ENCODE measurements around the gene SLC24A3. TPM values are rescaled to one million over a fixed set of nuclear protein-coding genes. Genes with fewer than 3 reads are reported as not detected.

Gene SLC24A3
- total and polyA plus RNA-seq, 2 experiments from 2014 or later, result not detected

GRCh38 chr20:19322061-19322985 lies 109.9 kb downstream of the SLC24A3 start:
- H3K4me1 ChIP-seq (ENCODE audit: insufficient read depth), result no peaks in the 10 kb centered on the region
- 67 to 74% methylated on average over 12 of the region's 12 CpGs for WGBS, 2 experiments (ENCODE audit: low coverage in 1 of 2, low lambda C conversion rate in 2 of 2, missing lambda C conversion rate in 2 of 2)
- no peak for DNase-seq
- in situ Hi-C loops (cut with MboI), result no loop called here
- no peak overlapping the region for H3K4me2 ChIP-seq (ENCODE audit: unreplicated experiment)
- H3K27me3 ChIP-seq (replicated peaks; ENCODE audit: insufficient read depth), result no peaks in the 10 kb centered on the region
- no peak overlapping the region for H2AFZ ChIP-seq
- H3K27ac ChIP-seq, result no peak overlapping the region
- no peaks in the 10 kb centered on the region for H3K79me2 ChIP-seq (ENCODE audit: insufficient read depth)
- no peaks in the 10 kb centered on the region for H3K36me3 ChIP-seq (ENCODE audit: low read depth)
- H3K9me2 ChIP-seq (ENCODE audit: insufficient read depth), result no peaks in the 10 kb centered on the region
- H3K9me3 ChIP-seq (ENCODE audit: low read depth), result no peaks in the 10 kb centered on the region
- TF ChIP-seq EZH2 (IDR thresholded peaks at IDR 0.05; ENCODE audit: insufficient read depth, poor library complexity, severe bottlenecking), result no peak
- TF ChIP-seq EZH2phosphoT487 (IDR thresholded peaks at IDR 0.05; ENCODE audit: insufficient read depth, low read depth), result no peak
- no peak overlapping the region for H3K4me3 ChIP-seq
- H4K20me1 ChIP-seq (ENCODE audit: insufficient read depth), result no peaks in the 10 kb centered on the region
- no peaks in the 10 kb centered on the region for H3F3A ChIP-seq (ENCODE audit: insufficient read depth)
- H3K9ac ChIP-seq, result no peak overlapping the region

DNA sequence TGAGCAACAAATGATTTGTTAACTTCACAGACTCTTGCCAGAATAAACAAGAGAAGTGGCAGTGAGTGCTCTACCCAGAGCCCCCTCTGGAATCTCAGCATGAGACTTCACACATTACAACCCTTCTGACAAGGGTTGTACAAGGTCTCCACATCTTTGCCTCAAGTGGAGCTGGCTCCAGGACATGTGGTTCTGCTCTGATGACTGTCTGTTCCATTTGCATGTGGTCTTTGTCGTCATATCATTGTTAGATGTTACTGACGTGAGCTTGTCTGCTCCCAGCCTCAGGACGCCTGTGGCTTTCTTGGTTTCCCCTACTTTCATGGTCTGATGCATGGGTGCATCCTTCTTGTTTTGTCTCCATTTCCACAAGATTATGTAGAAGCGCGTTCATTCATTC lies 115.0 kb downstream of the SLC24A3 start:
- Histone ChIP-seq H3K4me2 (ENCODE audit: unreplicated experiment) (no peak overlapping the region), H3K4me1 (ENCODE audit: insufficient read depth) (no peaks in the 10 kb centered on the region), H3K36me3 (ENCODE audit: low read depth) (no peaks in the 10 kb centered on the region), H3F3A (ENCODE audit: insufficient read depth) (no peaks in the 10 kb centered on the region), H3K27me3 (replicated peaks; ENCODE audit: insufficient read depth) (no peaks in the 10 kb centered on the region), H3K79me2 (ENCODE audit: insufficient read depth) (no peaks in the 10 kb centered on the region), H3K27ac (no peak overlapping the region), H2AFZ (no peak overlapping the region), H3K4me3 (no peak overlapping the region), H3K9me3 (ENCODE audit: low read depth) (no peaks in the 10 kb centered on the region), H3K9ac (no peak overlapping the region), H4K20me1 (ENCODE audit: insufficient read depth) (no peaks in the 10 kb centered on the region), H3K9me2 (ENCODE audit: insufficient read depth) (no peaks in the 10 kb centered on the region)
- WGBS, 2 experiments (ENCODE audit: low coverage in 1 of 2, low lambda C conversion rate in 2 of 2, missing lambda C conversion rate in 2 of 2), result 54 to 64% methylated on average over 5 of the region's 5 CpGs
- DNase-seq, result no peak
- in situ Hi-C loops (cut with MboI), result no loop called here
- TF ChIP-seq EZH2phosphoT487 (IDR thresholded peaks at IDR 0.05; ENCODE audit: insufficient read depth, low read depth) (no peak), EZH2 (IDR thresholded peaks at IDR 0.05; ENCODE audit: insufficient read depth, poor library complexity, severe bottlenecking) (no peak)

DNA sequence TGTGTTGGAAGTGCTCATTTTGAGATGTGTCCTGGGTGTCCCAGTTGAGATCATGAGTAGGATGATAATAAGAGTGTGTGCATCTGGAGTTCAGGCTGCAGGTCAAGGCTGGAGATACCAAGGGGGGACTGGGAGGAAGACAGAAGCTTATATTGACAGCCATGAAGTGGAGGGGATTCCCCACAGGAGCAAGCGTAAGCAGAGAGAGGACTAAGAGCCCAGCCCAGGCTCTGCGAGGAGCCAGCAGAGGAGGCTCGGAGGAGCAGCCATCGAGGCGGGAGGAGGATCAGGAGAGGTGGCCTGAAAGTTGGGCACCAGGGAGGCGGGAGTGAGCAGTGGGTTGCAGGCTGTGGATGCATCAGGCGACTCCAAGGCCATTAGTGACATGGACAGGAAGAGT lies 116.2 kb downstream of the SLC24A3 start:
- H3K27ac ChIP-seq, result no peak overlapping the region
- no peak overlapping the region for H2AFZ ChIP-seq
- no peaks in the 10 kb centered on the region for H3K79me2 ChIP-seq (ENCODE audit: insufficient read depth)
- no peak overlapping the region for H3K9ac ChIP-seq
- no peaks in the 10 kb centered on the region for H3K27me3 ChIP-seq (replicated peaks; ENCODE audit: insufficient read depth)
- no peaks in the 10 kb centered on the region for H3F3A ChIP-seq (ENCODE audit: insufficient read depth)
- H3K9me3 ChIP-seq (ENCODE audit: low read depth), result no peaks in the 10 kb centered on the region
- H3K36me3 ChIP-seq (ENCODE audit: low read depth), result no peaks in the 10 kb centered on the region
- WGBS, 2 experiments (ENCODE audit: low coverage in 1 of 2, low lambda C conversion rate in 2 of 2, missing lambda C conversion rate in 2 of 2), result 52 to 55% methylated on average over 7 of the region's 7 CpGs
- no peaks in the 10 kb centered on the region for H4K20me1 ChIP-seq (ENCODE audit: insufficient read depth)
- TF ChIP-seq EZH2phosphoT487 (IDR thresholded peaks at IDR 0.05; ENCODE audit: insufficient read depth, low read depth), result no peak
- H3K9me2 ChIP-seq (ENCODE audit: insufficient read depth), result no peaks in the 10 kb centered on the region
- DNase-seq, result no peak
- no peak overlapping the region for H3K4me2 ChIP-seq (ENCODE audit: unreplicated experiment)
- in situ Hi-C loops (cut with MboI), result no loop called here
- no peak overlapping the region for H3K4me3 ChIP-seq
- no peaks in the 10 kb centered on the region for H3K4me1 ChIP-seq (ENCODE audit: insufficient read depth)

- DNase-seq, result no peak
- Histone ChIP-seq H3K9ac (no peak overlapping the region), H3K27ac (no peak overlapping the region), H3K9me3 (ENCODE audit: low read depth) (no peaks in the 10 kb centered on the region), H2AFZ (no peak overlapping the region), H3K79me2 (ENCODE audit: insufficient read depth) (no peaks in the 10 kb centered on the region), H4K20me1 (ENCODE audit: insufficient read depth) (no peaks in the 10 kb centered on the region), H3K27me3 (replicated peaks; ENCODE audit: insufficient read depth) (no peaks in the 10 kb centered on the region), H3K4me1 (ENCODE audit: insufficient read depth) (no peaks in the 10 kb centered on the region), H3K36me3 (ENCODE audit: low read depth) (no peaks in the 10 kb centered on the region), H3F3A (ENCODE audit: insufficient read depth) (no peaks in the 10 kb centered on the region), H3K9me2 (ENCODE audit: insufficient read depth) (no peaks in the 10 kb centered on the region), H3K4me3 (no peak overlapping the region), H3K4me2 (ENCODE audit: unreplicated experiment) (no peak overlapping the region)
- in situ Hi-C loops (cut with MboI), result no loop called here
- WGBS, 2 experiments (ENCODE audit: low coverage in 1 of 2, low lambda C conversion rate in 2 of 2, missing lambda C conversion rate in 2 of 2), result 52 to 53% methylated on average over 6 of the region's 6 CpGs
- TF ChIP-seq EZH2 (IDR thresholded peaks at IDR 0.05; ENCODE audit: insufficient read depth, poor library complexity, severe bottlenecking) (no peak), EZH2phosphoT487 (IDR thresholded peaks at IDR 0.05; ENCODE audit: insufficient read depth, low read depth) (no peak)
Measured at GRCh38 chr20:19330038-19330437, 117.6 kb downstream of the SLC24A3 start.
